Kidney (tissue), 14 donors: ENCODE measurements around the gene RASA3. TPM values are rescaled to one million over a fixed set of nuclear protein-coding genes. Genes with fewer than 3 reads are reported as not detected.

Experiments used
- DNase-seq, 5 donors: peaks; one replicate each; pipeline ENCODE4 v3.0.0-alpha.2; 2013 to 2020
- FAIRE-seq: peaks from 2 replicates; lab custom pipeline; 2012; peaks lifted over from hg19 to GRCh38; lab: Jason Lieb, UNC
- H3K27ac ChIP-seq, 2 donors: one replicate each; pipeline ENCODE4 v1.7.0; 2013; ENCODE audit warnings: low read depth in 2 of 2, low read length in 2 of 2, inconsistent platforms in 1 of 2
- H3K27me3 ChIP-seq: one replicate; pipeline ENCODE4 v1.7.1; 2013; ENCODE audit warnings: low read length, inconsistent platforms; ENCODE audit not compliant: control insufficient read depth, insufficient read depth
- H3K36me3 ChIP-seq, 3 donors: one replicate each; pipeline versions ENCODE4 v1.7.0 to v1.7.1; 2013; ENCODE audit warnings: low read length in 3 of 3, control low read depth in 1 of 3, inconsistent platforms in 1 of 3; ENCODE audit not compliant: insufficient read depth in 3 of 3, control insufficient read depth in 2 of 3
- H3K4me1 ChIP-seq, 3 donors: one replicate each; pipeline versions ENCODE4 v1.7.0 to v1.7.1; 2013; ENCODE audit warnings: low read length in 3 of 3, inconsistent platforms in 1 of 3, low read depth in 1 of 3; ENCODE audit not compliant: control insufficient read depth in 2 of 3, insufficient read depth in 2 of 3
- H3K4me3 ChIP-seq, 3 donors: one replicate each; pipeline versions ENCODE4 v1.7.0 to v1.8.1; 2013; ENCODE audit warnings: low read length in 3 of 3, control low read depth in 1 of 3, inconsistent platforms in 1 of 3
- H3K9ac ChIP-seq, 3 donors: one replicate each; pipeline versions ENCODE4 v1.7.0 to v1.7.1; 2013; ENCODE audit warnings: low read length in 3 of 3, control low read depth in 1 of 3, inconsistent platforms in 1 of 3
- H3K9me3 ChIP-seq, 3 donors: one replicate each; pipeline versions ENCODE4 v1.7.0 to v1.7.1; 2013; ENCODE audit warnings: low read length in 3 of 3, control low read depth in 1 of 3, inconsistent platforms in 1 of 3; ENCODE audit not compliant: control insufficient read depth in 2 of 3, insufficient read depth in 1 of 3
- intact Hi-C: fragments of 100-400 bp; cut with DNase I; formaldehyde crosslinking; loops from one replicate; pipeline ENCODE4 v1.11.1; 2022
- polyA plus RNA-seq: library from polyadenylated mRNA; stranded (reverse); fragments of 350-450 nt; fragmentation: Illumina TruSeq; extraction: RNeasy Lipid Tissue Mini Kit (QIAGEN cat#74804); gene quantifications from one replicate; pipeline ENCODE4 v1.2.3, GENCODE V29; 2014; ENCODE audit warnings: low read depth, low replicate concordance; ENCODE audit not compliant: insufficient read depth
- total RNA-seq: library from RNA; stranded (reverse); fragmentation: NEBNext Ultra II Directional; extraction: Animal tissue kit (Norgen Biotek cat#: 25700); gene quantifications from one replicate; pipeline ENCODE4 v1.2.1, GENCODE V29; 2021
- TF ChIP-seq, protein P1 (sequence below): IDR thresholded peaks from 3 replicates; pipeline ENCODE4 v1.5.1; 2012; ENCODE audit warnings: mild to moderate bottlenecking, moderate library complexity, borderline replicate concordance; ENCODE audit not compliant: insufficient read depth; ENCODE audit errors: extremely low read depth
- donor health status: control.
- donor health status: control.
- donor health status: control.
- donor health status: control.
- donor health status: control.
- donor health status: DM: yes; HTN: yes; CAD: no.
- donor health status: Normal renal cell carcinoma (clear cell type).

The RASA3 gene
- total and polyA plus RNA-seq, 2 donors from 2014 or later = 4.2 to 28.8 TPM

DNA sequence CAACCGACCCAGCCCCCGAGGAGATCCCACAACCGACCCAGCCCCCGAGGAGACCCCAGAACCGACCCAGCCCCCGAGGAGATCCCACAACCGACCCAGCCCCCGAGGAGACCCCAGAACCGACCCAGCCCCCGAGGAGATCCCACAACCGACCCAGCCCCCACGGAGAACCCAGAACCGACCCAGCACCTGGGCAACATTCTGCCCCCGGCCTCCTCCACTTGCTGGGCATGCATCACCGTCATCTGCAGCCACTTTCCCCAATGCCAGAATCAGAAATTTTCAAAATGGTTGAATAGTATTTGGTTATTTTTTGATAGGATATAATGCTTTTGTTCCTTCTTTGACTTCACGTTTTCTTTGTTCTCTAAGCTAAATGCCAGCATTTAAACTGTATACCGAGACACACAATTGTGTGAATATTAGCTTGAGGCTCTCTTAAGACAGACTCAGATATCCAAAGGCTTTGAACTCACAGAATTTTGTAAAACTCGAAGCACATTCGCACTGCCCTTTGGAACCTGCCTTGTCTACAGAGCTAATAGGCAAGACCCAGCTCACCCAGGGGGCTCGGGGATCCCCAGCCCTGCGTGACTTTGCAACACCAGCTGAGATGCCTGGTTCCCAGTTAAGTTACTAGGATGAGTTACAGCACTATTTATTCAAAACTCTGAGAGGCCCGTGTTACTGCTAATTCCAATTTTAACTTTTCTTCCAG, 15.5 kb upstream of the RASA3 start:
- Histone ChIP-seq H3K4me3 (no peak overlapping the region), H3K36me3 (no peaks in the 10 kb centered on the region), H3K9ac (no peak overlapping the region), H3K27me3 (no peaks in the 10 kb centered on the region), H3K27ac (no peak overlapping the region), H3K4me1 (no peaks in the 10 kb centered on the region), H3K9me3 (no peaks in the 10 kb centered on the region)
- TF ChIP-seq, protein P1, sequence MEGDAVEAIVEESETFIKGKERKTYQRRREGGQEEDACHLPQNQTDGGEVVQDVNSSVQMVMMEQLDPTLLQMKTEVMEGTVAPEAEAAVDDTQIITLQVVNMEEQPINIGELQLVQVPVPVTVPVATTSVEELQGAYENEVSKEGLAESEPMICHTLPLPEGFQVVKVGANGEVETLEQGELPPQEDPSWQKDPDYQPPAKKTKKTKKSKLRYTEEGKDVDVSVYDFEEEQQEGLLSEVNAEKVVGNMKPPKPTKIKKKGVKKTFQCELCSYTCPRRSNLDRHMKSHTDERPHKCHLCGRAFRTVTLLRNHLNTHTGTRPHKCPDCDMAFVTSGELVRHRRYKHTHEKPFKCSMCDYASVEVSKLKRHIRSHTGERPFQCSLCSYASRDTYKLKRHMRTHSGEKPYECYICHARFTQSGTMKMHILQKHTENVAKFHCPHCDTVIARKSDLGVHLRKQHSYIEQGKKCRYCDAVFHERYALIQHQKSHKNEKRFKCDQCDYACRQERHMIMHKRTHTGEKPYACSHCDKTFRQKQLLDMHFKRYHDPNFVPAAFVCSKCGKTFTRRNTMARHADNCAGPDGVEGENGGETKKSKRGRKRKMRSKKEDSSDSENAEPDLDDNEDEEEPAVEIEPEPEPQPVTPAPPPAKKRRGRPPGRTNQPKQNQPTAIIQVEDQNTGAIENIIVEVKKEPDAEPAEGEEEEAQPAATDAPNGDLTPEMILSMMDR = no peak
- FAIRE-seq (no peak), DNase-seq (peak in 2 of 5 donors; percentile 19 to 41)
- intact Hi-C loops = no loop called here

DNA sequence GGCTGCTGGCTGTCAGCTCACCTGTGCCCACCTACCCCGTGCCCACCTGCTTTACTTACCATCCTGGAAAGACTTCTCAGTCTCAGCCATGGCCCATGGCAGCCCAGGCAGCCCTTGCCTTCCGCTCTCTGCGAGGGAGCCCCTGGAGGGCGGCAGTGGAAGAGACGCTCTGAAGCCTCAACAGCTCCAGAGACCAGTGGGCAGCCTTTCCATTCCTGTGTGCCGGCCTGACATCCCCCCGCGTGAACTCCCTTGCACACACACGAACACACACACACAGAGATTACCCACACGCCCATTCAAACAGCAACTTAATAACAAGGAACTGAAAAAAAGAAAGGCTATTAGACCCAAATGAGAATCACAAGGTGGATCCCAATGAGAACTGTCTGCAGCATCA, 14.2 kb upstream of the RASA3 start:
- H3K4me1 ChIP-seq = peaks cover 0 to 5% (median 2%) of the 10 kb centered on the region in 3 donors
- TF ChIP-seq, protein P1 = no peak
- H3K27ac ChIP-seq = no peak overlapping the region
- H3K4me3 ChIP-seq = no peak overlapping the region
- intact Hi-C loops = no loop called here
- peaks cover 0 to 2% (median 0%) of the 10 kb centered on the region in 3 donors for H3K9me3 ChIP-seq
- H3K36me3 ChIP-seq = peaks cover 0 to 3% (median 0%) of the 10 kb centered on the region in 3 donors
- DNase-seq (peak in 2 of 5 donors; percentile 42 to 70), FAIRE-seq (no peak)
- H3K27me3 ChIP-seq = no peaks in the 10 kb centered on the region
- H3K9ac ChIP-seq = no peak overlapping the region

DNA sequence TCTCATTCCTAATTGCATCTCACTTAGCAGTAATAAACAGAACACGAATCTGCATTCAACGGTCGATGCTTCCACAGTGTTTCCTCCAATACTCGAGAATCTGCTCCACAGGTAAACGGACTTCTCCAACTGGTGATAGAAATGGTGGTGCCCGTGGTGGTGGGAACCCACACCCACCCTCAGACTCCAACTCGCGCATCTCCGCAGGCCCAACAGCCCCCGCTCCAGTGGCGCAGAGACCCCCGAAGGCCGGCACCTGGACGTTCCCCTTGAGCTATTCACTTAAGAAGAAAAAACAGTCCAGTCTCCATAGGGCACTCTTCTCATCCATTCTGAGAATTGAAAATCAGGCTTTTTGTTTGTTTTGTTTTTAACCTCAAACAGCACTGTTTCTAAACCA, 13.8 kb upstream of the RASA3 start:
- Histone ChIP-seq H3K4me3 (no peak overlapping the region), H3K4me1 (peaks cover 0 to 5% (median 2%) of the 10 kb centered on the region in 3 donors), H3K36me3 (peaks cover 0 to 4% (median 0%) of the 10 kb centered on the region in 3 donors), H3K9me3 (peaks cover 0 to 2% (median 0%) of the 10 kb centered on the region in 3 donors), H3K27me3 (no peaks in the 10 kb centered on the region), H3K27ac (no peak overlapping the region), H3K9ac (no peak overlapping the region)
- DNase-seq (peak in 2 of 5 donors; percentile 27 to 34), FAIRE-seq (no peak)
- TF ChIP-seq, protein P1 = no peak
- intact Hi-C loops = no loop called here
